Glutamatergic neuron (in vitro differentiated cells): ENCODE measurements around the gene SPOCD1. TPM values are rescaled to one million over a fixed set of nuclear protein-coding genes. Genes with fewer than 3 reads are reported as not detected.
"Not testable (repeated sequence)": the region's sequence is repeated elsewhere in the genome, so short reads cannot be mapped to it uniquely, and the experiment has no call there.

Experiments
- DNase-seq: peaks from one replicate; pipeline ENCODE4 v3.0.0; 2022
- H3K27ac Mint-ChIP-seq: one replicate; pipeline ENCODE4 v1.8.0; 2020; ENCODE audit warnings: mild to moderate bottlenecking, mixed read lengths, inconsistent platforms; ENCODE audit not compliant: unreplicated experiment
- H3K27me3 Mint-ChIP-seq: one replicate; pipeline ENCODE4 v1.8.0; 2020; ENCODE audit warnings: mild to moderate bottlenecking, moderate library complexity, mixed read lengths, inconsistent platforms; ENCODE audit not compliant: unreplicated experiment
- H3K36me3 Mint-ChIP-seq: one replicate; pipeline ENCODE4 v1.8.0; 2020; ENCODE audit warnings: mild to moderate bottlenecking, mixed read lengths, inconsistent platforms; ENCODE audit not compliant: unreplicated experiment
- H3K4me1 Mint-ChIP-seq: one replicate; pipeline ENCODE4 v1.8.0; 2020; ENCODE audit warnings: mild to moderate bottlenecking, low read depth, mixed read lengths, inconsistent platforms; ENCODE audit not compliant: unreplicated experiment
- H3K4me3 Mint-ChIP-seq: one replicate; pipeline ENCODE4 v1.8.0; 2020; ENCODE audit warnings: mild to moderate bottlenecking, mixed read lengths, inconsistent platforms; ENCODE audit not compliant: unreplicated experiment
- H3K9me3 Mint-ChIP-seq: one replicate; pipeline ENCODE4 v1.8.0; 2020; ENCODE audit warnings: mild to moderate bottlenecking, moderate library complexity, mixed read lengths, inconsistent platforms; ENCODE audit not compliant: unreplicated experiment
- CTCF ChIP-seq: fragments of 200-600 bp; sonication (generic); IDR thresholded peaks from one replicate; pipeline ENCODE4 v1.5.0; 2021; ENCODE audit not compliant: partially characterized antibody, unreplicated experiment
- total RNA-seq: library from RNA; stranded (reverse); fragmentation: NEBNext Ultra II Directional; extraction: Animal tissue kit (Norgen Biotek cat#: 25700); gene quantifications from one replicate; pipeline ENCODE4 v1.2.1, GENCODE V29; 2021; ENCODE audit not compliant: unreplicated experiment

The SPOCD1 gene
- total RNA-seq, 1 donor from 2014 or later = 0.74 TPM

DNA sequence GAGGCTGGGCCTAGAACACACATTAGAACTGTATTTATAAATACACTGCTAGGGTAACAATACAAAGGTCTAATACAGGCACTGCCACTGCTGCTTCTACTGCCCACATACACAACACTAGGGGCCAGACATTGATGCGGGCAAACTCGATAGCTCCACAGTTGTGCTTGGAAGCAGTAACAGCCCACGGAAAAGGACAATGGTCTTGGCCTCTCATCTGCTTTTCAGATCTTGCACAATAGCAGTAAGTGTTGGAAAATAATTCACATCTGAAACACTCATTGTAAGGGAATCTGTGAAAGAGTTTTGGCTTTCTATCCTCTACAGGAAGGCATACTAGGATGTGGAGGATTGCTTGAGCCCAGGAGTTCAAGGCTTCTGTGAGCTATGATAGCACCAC, 6.9 kb upstream of the SPOCD1 start:
- no peaks in the 10 kb centered on the region for H3K9me3 Mint-ChIP-seq
- no peaks in the 10 kb centered on the region for H3K36me3 Mint-ChIP-seq
- no peak overlapping the region for H3K27ac Mint-ChIP-seq
- DNase-seq = no peak
- no peak for TF ChIP-seq CTCF
- H3K27me3 Mint-ChIP-seq = no peaks in the 10 kb centered on the region
- H3K4me1 Mint-ChIP-seq = no peaks in the 10 kb centered on the region
- no peak overlapping the region for H3K4me3 Mint-ChIP-seq

DNA sequence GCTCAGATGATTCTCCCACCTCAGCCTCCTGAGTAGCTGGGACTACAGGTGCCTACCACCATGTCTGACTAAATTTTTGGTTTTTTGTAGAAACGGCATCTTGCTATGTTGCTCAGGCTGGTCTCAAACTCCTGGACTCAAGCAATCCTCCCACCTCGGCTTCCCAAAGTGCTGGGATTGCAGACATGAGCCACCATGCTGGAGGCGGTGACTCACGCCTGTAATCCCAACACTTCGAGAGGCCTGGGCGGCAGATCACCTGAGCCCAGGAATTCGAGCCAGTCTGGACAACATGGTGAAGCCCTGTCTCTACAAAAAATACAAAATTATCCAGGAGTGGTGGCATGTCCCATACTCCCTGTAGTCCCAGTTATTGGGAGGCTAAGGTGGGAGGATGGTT, 4.4 kb upstream of the SPOCD1 start:
- H3K27ac Mint-ChIP-seq, H3K27me3 Mint-ChIP-seq, H3K9me3 Mint-ChIP-seq, H3K4me1 Mint-ChIP-seq, H3K36me3 Mint-ChIP-seq, H3K4me3 Mint-ChIP-seq, DNase-seq: not testable (repeated sequence)

GRCh38 chr1:31818206-31818605, 2.4 kb upstream of the SPOCD1 start:
- no peak for TF ChIP-seq CTCF
- no peaks in the 10 kb centered on the region for H3K4me1 Mint-ChIP-seq
- H3K27ac Mint-ChIP-seq = no peak overlapping the region
- no peak for DNase-seq
- peaks cover 2% of the 10 kb centered on the region for H3K27me3 Mint-ChIP-seq
- H3K4me3 Mint-ChIP-seq = no peak overlapping the region
- peaks cover 1% of the 10 kb centered on the region for H3K9me3 Mint-ChIP-seq
- H3K36me3 Mint-ChIP-seq = no peaks in the 10 kb centered on the region

DNA sequence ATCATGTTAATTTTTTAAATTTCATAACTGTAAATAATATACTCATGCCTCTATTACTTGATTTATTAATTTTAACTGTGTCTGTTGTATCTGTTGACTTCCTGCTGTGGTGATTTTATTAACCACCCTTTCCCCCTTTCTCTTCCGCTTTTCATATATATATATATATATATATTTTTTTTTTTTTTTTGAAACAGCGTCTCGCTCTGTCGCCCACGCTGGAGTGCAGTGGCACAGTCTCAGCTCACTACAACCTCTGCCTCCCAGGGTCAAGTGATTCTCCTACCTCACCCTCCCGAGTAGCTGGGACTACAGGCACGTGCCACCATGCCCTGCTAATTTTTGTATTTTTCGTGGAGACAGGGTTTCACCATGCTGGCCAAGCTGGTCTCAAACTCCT, 1.1 kb upstream of the SPOCD1 start:
- H3K4me3 Mint-ChIP-seq, DNase-seq, H3K36me3 Mint-ChIP-seq, H3K4me1 Mint-ChIP-seq, H3K9me3 Mint-ChIP-seq, H3K27ac Mint-ChIP-seq, H3K27me3 Mint-ChIP-seq: not testable (repeated sequence)

DNA sequence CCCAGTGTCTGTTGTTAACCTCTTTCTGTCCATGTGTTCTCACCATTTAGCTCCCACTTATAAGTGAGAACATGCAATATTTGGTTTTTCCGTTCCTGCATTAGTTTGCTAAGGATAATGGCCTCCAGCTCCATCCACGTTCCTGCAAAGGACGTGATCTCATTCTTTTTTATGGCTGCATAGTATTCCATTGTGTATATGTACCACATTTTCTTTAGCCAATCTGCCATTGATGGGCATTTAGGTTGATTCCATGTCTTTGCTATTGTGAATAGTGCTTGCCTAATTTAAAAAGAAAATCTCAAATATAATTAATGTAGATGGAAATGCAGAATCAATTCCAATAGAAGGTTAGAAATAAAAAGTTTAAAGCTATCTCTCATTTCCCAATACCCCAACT, 679 bp upstream of the SPOCD1 start:
- H3K4me3 Mint-ChIP-seq, H3K36me3 Mint-ChIP-seq, H3K27ac Mint-ChIP-seq, H3K9me3 Mint-ChIP-seq, H3K4me1 Mint-ChIP-seq, H3K27me3 Mint-ChIP-seq, DNase-seq: not testable (repeated sequence)

DNA sequence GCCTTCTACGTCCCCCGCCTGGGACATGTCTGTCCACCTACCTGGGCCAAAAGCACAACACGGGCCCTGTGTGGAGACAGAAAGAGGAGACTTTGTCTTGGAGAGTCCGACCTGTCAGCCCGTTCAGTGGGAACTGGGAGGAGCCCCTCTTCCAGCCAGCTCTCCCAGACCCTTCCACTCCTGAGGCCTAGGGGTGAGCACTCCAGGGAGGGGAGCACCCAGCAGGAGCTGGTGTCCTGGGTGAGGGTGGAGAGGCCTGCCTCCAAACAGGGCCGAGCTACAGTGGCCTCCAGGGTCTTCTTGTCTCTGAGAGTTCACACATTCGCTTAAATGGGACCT, 546 bp downstream of the SPOCD1 start:
- Mint-ChIP-seq H3K27ac (no peak overlapping the region), H3K4me1 (peaks cover 2% of the 10 kb centered on the region), H3K36me3 (no peaks in the 10 kb centered on the region), H3K27me3 (peaks cover 2% of the 10 kb centered on the region), H3K4me3 (no peak overlapping the region), H3K9me3 (peaks cover 1% of the 10 kb centered on the region)
- DNase-seq = no peak
- no peak for TF ChIP-seq CTCF
